ENCODE measurements around the gene BICD1.

DNA sequence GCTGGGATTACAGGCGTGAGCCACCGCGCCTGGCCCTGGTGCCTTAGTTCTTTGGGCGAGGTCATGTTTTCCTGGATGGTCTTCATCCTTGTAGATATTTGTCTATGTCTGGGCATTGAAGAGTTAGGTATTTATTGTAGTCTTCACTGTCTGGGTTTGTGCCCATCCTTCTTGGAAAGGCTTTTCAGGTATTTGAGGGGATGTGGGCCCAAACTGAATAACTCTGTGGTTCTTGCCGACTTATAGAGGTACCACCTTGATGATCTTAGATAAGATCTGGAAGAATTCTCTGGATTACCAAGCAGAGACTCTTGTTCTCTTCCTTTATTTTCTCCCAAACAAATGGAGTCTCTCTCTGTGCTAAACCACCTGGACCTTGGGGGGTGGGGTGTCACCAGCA is 311.6 kb downstream of the BICD1 start:
- no peak for TF ChIP-seq EP300 (IDR thresholded peaks at IDR 0.05; ENCODE audit: borderline replicate concordance)
- TF ChIP-seq NFIC (IDR thresholded peaks at IDR 0.05) = no peak
- no peak for TF ChIP-seq MAX (IDR thresholded peaks at IDR 0.05)
- no peak for TF ChIP-seq TAF1 (IDR thresholded peaks at IDR 0.05; ENCODE audit: low read depth)
- TF ChIP-seq YY1 (IDR thresholded peaks at IDR 0.05; ENCODE audit: low read depth) = no peak
- no peak for TF ChIP-seq EGR1 (IDR thresholded peaks at IDR 0.05)
- no peak for TF ChIP-seq TCF12 (IDR thresholded peaks at IDR 0.05; ENCODE audit: low read depth)
- no peak for TF ChIP-seq CEBPB (IDR thresholded peaks at IDR 0.05)
